ENCODE measurements around the gene PHF1. TPM values are rescaled to one million over a fixed set of nuclear protein-coding genes. Genes with fewer than 3 reads are reported as not detected.

Gene PHF1
- total RNA-seq, 2 donors from 2014 or later: 21.9 to 39.5 TPM

DNA sequence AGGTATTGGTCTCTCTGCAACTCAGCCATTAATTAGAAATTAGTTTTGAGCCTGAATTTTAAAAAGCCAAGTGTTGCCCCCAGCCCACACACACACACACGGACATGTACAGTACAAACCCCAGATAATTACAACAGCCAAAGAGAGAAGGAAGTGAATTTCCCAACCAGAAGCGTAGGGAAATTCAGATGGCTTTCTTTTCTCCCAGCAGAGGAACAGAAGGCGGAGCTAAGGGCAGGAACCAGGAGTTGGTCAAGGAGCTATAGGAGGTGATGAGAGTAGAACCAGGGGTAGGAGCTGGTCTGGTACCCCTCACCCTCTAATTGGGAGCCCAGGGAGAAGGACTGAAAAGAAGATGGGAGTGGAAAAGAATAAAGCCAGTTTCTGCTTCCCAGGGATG, 39.6 kb downstream of the PHF1 start:
- no peak for DNase-seq
- intact Hi-C loops (cut with DNase I): no loop called here
- TF ChIP-seq, protein P1, sequence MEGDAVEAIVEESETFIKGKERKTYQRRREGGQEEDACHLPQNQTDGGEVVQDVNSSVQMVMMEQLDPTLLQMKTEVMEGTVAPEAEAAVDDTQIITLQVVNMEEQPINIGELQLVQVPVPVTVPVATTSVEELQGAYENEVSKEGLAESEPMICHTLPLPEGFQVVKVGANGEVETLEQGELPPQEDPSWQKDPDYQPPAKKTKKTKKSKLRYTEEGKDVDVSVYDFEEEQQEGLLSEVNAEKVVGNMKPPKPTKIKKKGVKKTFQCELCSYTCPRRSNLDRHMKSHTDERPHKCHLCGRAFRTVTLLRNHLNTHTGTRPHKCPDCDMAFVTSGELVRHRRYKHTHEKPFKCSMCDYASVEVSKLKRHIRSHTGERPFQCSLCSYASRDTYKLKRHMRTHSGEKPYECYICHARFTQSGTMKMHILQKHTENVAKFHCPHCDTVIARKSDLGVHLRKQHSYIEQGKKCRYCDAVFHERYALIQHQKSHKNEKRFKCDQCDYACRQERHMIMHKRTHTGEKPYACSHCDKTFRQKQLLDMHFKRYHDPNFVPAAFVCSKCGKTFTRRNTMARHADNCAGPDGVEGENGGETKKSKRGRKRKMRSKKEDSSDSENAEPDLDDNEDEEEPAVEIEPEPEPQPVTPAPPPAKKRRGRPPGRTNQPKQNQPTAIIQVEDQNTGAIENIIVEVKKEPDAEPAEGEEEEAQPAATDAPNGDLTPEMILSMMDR (IDR thresholded peaks at IDR 0.05): no peak
- Histone ChIP-seq H3K36me3 (no peaks in the 10 kb centered on the region), H3K4me3 (no peak overlapping the region), H3K9ac (ENCODE audit: low read depth in 2 of 2, low read length in 2 of 2) (no peak overlapping the region), H3K27me3 (no peaks in the 10 kb centered on the region), H3K4me1 (no peaks in the 10 kb centered on the region), H3K27ac (no peak overlapping the region), H3K9me3 (no peaks in the 10 kb centered on the region)

DNA sequence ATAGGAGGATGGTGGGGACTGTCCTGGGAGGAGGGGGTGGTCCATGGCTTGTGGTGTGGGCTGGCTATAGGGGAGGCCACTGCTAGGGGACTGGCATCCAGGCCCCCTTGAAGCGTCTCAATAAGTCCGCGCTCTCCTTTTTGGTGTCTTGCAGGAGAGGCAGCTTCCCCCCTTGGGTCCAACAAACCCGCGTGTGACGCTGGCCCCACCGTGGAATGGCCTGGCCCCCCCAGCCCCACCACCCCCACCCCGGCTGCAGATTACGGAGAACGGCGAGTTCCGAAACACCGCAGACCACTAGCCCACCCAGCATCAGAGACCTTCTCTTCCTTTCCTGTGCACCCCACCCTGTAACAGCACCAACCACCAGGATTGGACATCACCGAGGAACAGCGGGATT, 40.8 kb downstream of the PHF1 start:
- no peak for DNase-seq
- intact Hi-C loops (cut with DNase I): no loop called here
- no peak overlapping the region for H3K9ac ChIP-seq (ENCODE audit: low read depth in 2 of 2, low read length in 2 of 2)
- H3K4me1 ChIP-seq: no peaks in the 10 kb centered on the region
- H3K27ac ChIP-seq: no peak overlapping the region
- H3K9me3 ChIP-seq: no peaks in the 10 kb centered on the region
- no peak overlapping the region for H3K4me3 ChIP-seq
- H3K36me3 ChIP-seq: no peaks in the 10 kb centered on the region
- no peaks in the 10 kb centered on the region for H3K27me3 ChIP-seq
- TF ChIP-seq, protein P1 (IDR thresholded peaks at IDR 0.05): no peak

DNA sequence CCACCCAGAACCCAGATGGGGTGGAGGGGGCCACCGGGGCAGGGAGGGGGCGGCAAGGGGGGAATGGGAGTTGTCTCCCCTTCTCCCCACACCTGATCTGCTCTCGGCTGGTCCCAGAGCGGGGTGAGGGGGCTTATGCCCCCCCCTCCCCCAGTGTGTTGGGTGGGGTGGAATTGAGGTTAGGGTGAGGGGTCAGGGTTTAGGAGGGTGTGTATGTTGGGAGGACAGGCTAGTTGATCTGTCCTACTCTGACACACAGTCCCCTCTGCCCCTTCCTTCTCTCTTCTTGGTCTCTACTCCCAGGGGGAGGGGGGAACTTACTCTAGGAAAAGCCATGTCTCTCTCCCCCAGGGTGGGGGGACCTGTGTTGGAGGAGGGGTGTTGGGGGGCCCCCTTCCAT, 41.7 kb downstream of the PHF1 start:
- Histone ChIP-seq H3K4me1 (no peaks in the 10 kb centered on the region), H3K9ac (ENCODE audit: low read depth in 2 of 2, low read length in 2 of 2) (no peak overlapping the region), H3K4me3 (no peak overlapping the region), H3K9me3 (no peaks in the 10 kb centered on the region), H3K36me3 (no peaks in the 10 kb centered on the region), H3K27ac (no peak overlapping the region), H3K27me3 (no peaks in the 10 kb centered on the region)
- no peak for DNase-seq
- TF ChIP-seq, protein P1 (IDR thresholded peaks at IDR 0.05): no peak
- intact Hi-C loops (cut with DNase I): no loop called here

DNA sequence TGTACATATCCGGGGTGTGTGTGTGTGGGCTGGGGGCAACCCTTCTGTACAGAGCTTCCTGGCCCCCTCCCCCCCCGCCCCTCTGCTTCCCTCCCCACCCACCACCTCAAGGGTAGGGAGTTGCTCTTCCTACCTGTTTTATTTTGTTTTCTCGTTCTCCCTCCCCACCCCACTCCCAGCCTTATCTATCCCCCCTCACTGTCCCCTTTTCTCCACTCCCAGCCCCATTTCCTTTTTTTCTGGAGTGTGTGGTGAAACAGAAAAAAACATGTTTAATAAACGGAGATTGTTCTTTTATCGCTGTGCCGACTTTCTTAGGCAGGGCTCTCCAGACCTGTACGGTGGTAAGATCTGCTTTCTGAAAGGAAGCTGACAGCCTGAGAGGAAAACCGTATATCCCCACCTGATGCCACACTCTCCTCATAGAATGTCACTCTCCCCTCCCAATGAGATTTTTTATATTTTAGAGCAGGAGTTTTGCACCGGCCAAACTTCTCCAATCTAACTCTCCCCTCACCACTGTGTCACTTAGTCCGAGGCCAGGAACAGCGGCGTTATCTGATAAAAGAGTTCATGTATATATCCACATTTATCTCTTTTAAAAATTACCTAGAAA, 42.7 kb downstream of the PHF1 start:
- H3K27ac ChIP-seq: peak overlapping the region; percentile 80
- intact Hi-C loops (cut with DNase I): no loop called here

DNA sequence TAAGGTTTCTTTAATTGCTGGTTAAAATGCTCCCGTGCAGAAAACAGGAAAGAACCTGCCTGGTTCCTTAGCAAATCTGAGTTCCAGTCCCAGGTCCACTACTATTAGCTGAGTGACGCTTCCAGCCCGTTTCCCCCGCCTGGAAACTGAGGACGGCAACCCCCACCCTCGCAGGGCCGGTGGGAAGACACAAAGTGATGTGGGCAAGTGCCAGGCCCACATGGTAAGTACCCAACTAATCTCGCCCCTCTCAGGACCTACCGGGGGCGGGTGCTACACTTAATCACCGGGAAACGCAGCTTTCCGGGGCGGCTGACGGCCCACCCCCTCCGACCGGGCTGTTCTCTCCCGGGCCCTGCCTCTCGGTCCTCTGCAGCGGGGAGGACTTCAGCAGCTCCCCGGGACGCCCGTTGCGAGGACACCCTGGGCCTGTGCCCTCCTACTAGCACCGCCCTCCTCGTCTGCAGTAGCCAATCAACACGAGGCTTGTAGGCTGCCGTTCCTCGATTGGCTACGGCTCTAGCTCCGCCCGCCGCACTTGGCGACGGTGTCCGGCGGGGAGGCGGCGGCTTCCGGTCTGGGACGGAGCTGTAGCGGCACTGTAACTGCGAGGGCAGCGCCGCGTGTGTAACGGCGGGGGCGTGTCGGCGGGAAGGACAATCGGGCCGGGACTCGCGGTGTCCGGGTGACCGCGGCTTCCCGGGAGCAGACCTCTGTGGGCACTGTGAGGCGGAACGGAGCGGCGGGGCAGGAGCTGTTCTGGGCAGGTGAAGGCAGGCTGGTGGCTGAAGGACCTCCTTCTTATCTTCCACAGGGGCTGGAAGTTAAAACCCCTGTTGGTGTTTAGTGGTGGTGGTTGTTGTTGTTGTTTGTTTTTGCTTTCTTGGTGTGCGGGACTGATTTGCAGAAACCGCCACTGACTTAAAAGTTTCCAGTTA, 43.5 kb downstream of the PHF1 start, which contains the start of gene ZBTB9:
Gene ZBTB9 (plus strand): TSS at position 568 of the 938 bp plus-strand sequence. CDS start 525 bp downstream, outside the sequence.
- H3K9me3 ChIP-seq: no peaks in the 10 kb centered on the region
- peak within 1 kb of the TSS; percentile 79 to 88 for H3K9ac ChIP-seq (ENCODE audit: low read depth in 2 of 2, low read length in 2 of 2)
- H3K27me3 ChIP-seq: no peaks in the 10 kb centered on the region
- no peaks in the 10 kb centered on the region for H3K4me1 ChIP-seq
- TF ChIP-seq, protein P1 (IDR thresholded peaks at IDR 0.05): no peak
- peak; percentile 97 for DNase-seq
- no peaks in the 10 kb centered on the region for H3K36me3 ChIP-seq
- peak within 1 kb of the TSS; percentile 93 for H3K4me3 ChIP-seq
- peak within 1 kb of the TSS; percentile 80 for H3K27ac ChIP-seq
- intact Hi-C loops (cut with DNase I): no loop called here

More for the DNA sequence above, 42.7 kb downstream of the PHF1 start:
- H3K4me1 ChIP-seq: no peaks in the 10 kb centered on the region
- no peak for DNase-seq
- H3K4me3 ChIP-seq: peak overlapping the region; percentile 93
- peak overlapping the region; percentile 79 to 88 for H3K9ac ChIP-seq (ENCODE audit: low read depth in 2 of 2, low read length in 2 of 2)
- H3K36me3 ChIP-seq: no peaks in the 10 kb centered on the region
- H3K27me3 ChIP-seq: no peaks in the 10 kb centered on the region
- no peaks in the 10 kb centered on the region for H3K9me3 ChIP-seq
- TF ChIP-seq, protein P1 (IDR thresholded peaks at IDR 0.05): no peak
